ENCODE data around the gene PALLD. TPM values are rescaled to one million over a fixed set of nuclear protein-coding genes. Genes with fewer than 3 reads are reported as not detected.

The PALLD gene
- total RNA-seq, 4 donors from 2014 or later = 58.5 to 164 (median 84.2) TPM

- DNase-seq (ENCODE audit: low spot score) (no peak), ATAC-seq (ENCODE audit: low FRiP score) (no peak)
- TF ChIP-seq CTCF (IDR thresholded peaks at IDR 0.05) = no peak
Measured at GRCh38 chr4:168784786-168785461, 288.1 kb downstream of the PALLD start.

DNA sequence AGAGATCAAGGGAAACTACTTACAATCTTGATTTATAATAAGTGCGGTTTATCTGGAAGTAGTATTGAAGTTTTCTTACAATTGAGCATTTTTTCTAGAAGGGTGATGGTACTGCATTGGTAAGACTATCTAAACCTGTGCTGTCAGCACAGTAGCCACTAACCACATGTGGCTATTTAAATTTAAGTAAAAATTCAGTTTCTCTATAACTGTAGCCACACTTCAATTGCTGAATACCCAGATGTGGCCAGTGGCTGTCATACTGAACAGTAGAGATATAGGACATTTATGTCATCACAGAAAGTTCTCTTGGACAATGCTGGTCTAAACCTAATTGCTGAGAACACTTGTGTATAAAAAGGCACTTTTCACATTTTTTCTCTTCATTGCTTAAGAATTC lies 290.5 kb downstream of the PALLD start:
- TF ChIP-seq CTCF (IDR thresholded peaks at IDR 0.05) = no peak
- ATAC-seq (ENCODE audit: low FRiP score) (no peak), DNase-seq (ENCODE audit: low spot score) (no peak)

GRCh38 chr4:168787801-168788595 lies 291.1 kb downstream of the PALLD start:
- ATAC-seq (ENCODE audit: low FRiP score) (no peak), DNase-seq (ENCODE audit: low spot score) (no peak)
- no peak for TF ChIP-seq CTCF (IDR thresholded peaks at IDR 0.05)

GRCh38 chr4:168790898-168791297 lies 294.0 kb downstream of the PALLD start:
- ATAC-seq (ENCODE audit: low FRiP score) = no peak
- TF ChIP-seq CTCF (IDR thresholded peaks at IDR 0.05) = no peak

GRCh38 chr4:168791376-168791775 lies 294.5 kb downstream of the PALLD start:
- no peak for ATAC-seq (ENCODE audit: low FRiP score)
- no peak for DNase-seq (ENCODE audit: low spot score)
- no peak for TF ChIP-seq CTCF (IDR thresholded peaks at IDR 0.05)

More at GRCh38 chr4:168790898-168791297, 294.0 kb downstream of the PALLD start:
- no peak for DNase-seq (ENCODE audit: low spot score)

- no peak for TF ChIP-seq CTCF (IDR thresholded peaks at IDR 0.05)
- ATAC-seq (ENCODE audit: low FRiP score) = no peak
- no peak for DNase-seq (ENCODE audit: low spot score)
Measured at GRCh38 chr4:168793542-168793941, 296.7 kb downstream of the PALLD start.
